ENCODE results near the gene APMAP. TPM values are rescaled to one million over a fixed set of nuclear protein-coding genes. Genes with fewer than 3 reads are reported as not detected.

APMAP gene
- total RNA-seq, 2 experiments from 2014 or later, result 36.7 to 40.0 TPM

GRCh38 chr20:24998631-24999445 is 6.3 kb upstream of the APMAP start:
- Mint-ChIP-seq H3K9me3 (peaks cover 2% of the 10 kb centered on the region), H3K4me1 (ENCODE audit: low read depth) (peaks cover 16% of the 10 kb centered on the region), H3K36me3 (ENCODE audit: low read depth) (peaks cover 11% of the 10 kb centered on the region), H3K27me3 (no peaks in the 10 kb centered on the region), H3K4me3 (no peak overlapping the region), H3K27ac (no peak overlapping the region)
- POLR2A ChIA-PET, result interaction anchor here (1.1 kb wide), 1 partner anchor 10 kb away, joined by 3 read pairs; no protein-coding TSS in a partner anchor
- CTCF ChIA-PET, result interaction anchor here (1.5 to 8.4 kb wide), 2 partner anchors 62 to 180 kb away, joined by 3 to 167 read pairs; partner anchors contain the start of gene ACSS1
- ATAC-seq (no peak), DNase-seq (no peak)
- TF ChIP-seq CTCF (IDR thresholded peaks at IDR 0.05), result no peak
- intact Hi-C loops (cut with micrococcal nuclease), result loop anchor here (10.0 kb wide), 1 partner anchor 396 kb away; the partner anchor contains the start of gene ABHD12

DNA sequence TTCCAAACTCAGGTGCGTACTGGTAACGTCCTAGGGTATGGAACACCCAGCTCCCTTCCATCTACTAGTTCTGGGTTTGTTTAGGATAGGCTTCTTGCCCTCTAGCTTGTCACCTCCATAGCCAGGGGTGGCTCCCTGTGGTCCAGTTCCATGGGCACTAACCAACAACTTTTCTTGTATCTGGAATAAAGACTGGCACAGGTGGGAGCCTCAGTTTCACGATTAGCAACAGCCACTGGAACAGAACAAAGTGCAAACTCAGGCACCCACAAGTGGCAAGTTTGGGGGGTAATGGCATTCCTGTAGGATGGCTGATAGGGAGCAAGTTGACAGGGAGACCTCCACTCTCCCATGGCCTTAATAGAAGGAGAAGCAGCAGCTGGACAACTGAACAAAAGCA is 5.6 kb upstream of the APMAP start:
- no peak for DNase-seq
- POLR2A ChIA-PET, result no interaction called here
- H3K4me3 Mint-ChIP-seq, result no peak overlapping the region

GRCh38 chr20:24996449-24997377 is 4.2 kb upstream of the APMAP start:
- no peak for TF ChIP-seq CTCF (IDR thresholded peaks at IDR 0.05)
- intact Hi-C loops (cut with micrococcal nuclease), result loop anchor here (10.0 kb wide), 1 partner anchor 398 kb away; the partner anchor contains the start of gene ABHD12
- ChIA-PET POLR2A (interaction anchor here (0.6 to 1.1 kb wide), 2 partner anchors 94 to 121 kb away, joined by 3 read pairs; no protein-coding TSS in a partner anchor), CTCF (interaction anchor here (1.2 to 8.4 kb wide), 7 partner anchors 12 to 402 kb away, joined by 3 to 167 read pairs (median 4); partner anchors contain the start of gene ACSS1)
- Mint-ChIP-seq H3K36me3 (ENCODE audit: low read depth) (peaks cover under 1% of the 10 kb centered on the region), H3K9me3 (no peaks in the 10 kb centered on the region), H3K4me3 (no peak overlapping the region), H3K4me1 (ENCODE audit: low read depth) (peaks cover 23% of the 10 kb centered on the region), H3K27me3 (no peaks in the 10 kb centered on the region), H3K27ac (no peak overlapping the region)
- no peak for DNase-seq
- ATAC-seq, result no peak

More for the DNA sequence above, 5.6 kb upstream of the APMAP start:
- ATAC-seq, result no peak
- CTCF ChIA-PET, result interaction anchor here (1.5 to 8.4 kb wide), 2 partner anchors 63 to 180 kb away, joined by 3 to 167 read pairs; partner anchors contain the start of gene ACSS1
- no peak for TF ChIP-seq CTCF (IDR thresholded peaks at IDR 0.05)
- H3K36me3 Mint-ChIP-seq (ENCODE audit: low read depth), result peaks cover 10% of the 10 kb centered on the region
- H3K9me3 Mint-ChIP-seq, result peaks cover 2% of the 10 kb centered on the region
- intact Hi-C loops (cut with micrococcal nuclease), result loop anchor here (10.0 kb wide), 1 partner anchor 397 kb away; the partner anchor contains the start of gene ABHD12
- no peaks in the 10 kb centered on the region for H3K27me3 Mint-ChIP-seq
- no peak overlapping the region for H3K27ac Mint-ChIP-seq
- H3K4me1 Mint-ChIP-seq (ENCODE audit: low read depth), result peaks cover 23% of the 10 kb centered on the region

DNA sequence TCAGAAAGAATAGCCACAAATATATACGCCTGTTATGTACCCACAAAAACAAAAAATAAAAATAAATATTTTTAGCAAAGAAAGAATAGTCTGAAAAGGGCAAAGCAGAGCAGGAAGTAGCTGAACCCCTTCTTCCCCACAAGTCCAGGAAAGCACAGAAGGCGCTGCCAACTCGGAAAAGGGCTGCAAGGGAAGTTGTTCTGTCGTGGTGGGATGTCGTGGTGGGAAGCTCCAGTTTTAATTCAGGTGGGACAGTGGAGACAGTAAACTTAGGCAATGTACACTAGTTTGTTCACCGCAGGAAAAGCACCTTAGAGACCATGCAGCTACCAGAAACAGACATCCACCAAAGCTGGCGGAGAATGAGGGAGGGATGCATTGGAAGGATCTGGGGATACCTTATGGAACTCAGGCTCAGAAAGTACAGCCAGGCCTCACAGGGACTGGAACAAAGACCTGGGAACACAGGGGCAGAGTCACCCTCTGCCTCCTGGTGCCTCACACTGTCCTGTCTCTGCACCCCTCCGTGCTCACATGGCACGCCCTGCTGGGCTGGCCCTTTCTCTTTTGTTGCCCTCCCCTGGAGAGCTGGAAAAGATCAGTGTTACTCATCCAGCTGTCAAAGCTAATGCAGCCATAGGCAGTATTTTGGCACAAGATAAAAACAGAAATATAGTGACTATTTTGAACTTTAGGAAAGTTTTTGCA is 3.3 kb upstream of the APMAP start:
- Mint-ChIP-seq H3K4me3 (no peak overlapping the region), H3K9me3 (no peaks in the 10 kb centered on the region), H3K36me3 (ENCODE audit: low read depth) (peaks cover 3% of the 10 kb centered on the region), H3K27me3 (no peaks in the 10 kb centered on the region), H3K27ac (no peak overlapping the region), H3K4me1 (ENCODE audit: low read depth) (peaks cover 29% of the 10 kb centered on the region)
- ChIA-PET CTCF (interaction anchor here (0.6 to 8.4 kb wide), 18 partner anchors 9 to 403 kb away, joined by 3 to 167 read pairs (median 4); partner anchors contain the start of gene ACSS1), POLR2A (interaction anchor here (0.5 to 1.1 kb wide), 4 partner anchors 95 to 192 kb away, joined by 3 to 4 read pairs (median 3); no protein-coding TSS in a partner anchor)
- ATAC-seq, result no peak
- intact Hi-C loops (cut with micrococcal nuclease), result loop anchor here (2.0 to 10.0 kb wide), 2 partner anchors 183 to 399 kb away; partner anchors contain the start of gene ABHD12
- TF ChIP-seq CTCF (IDR thresholded peaks at IDR 0.05), result no peak
- DNase-seq, result no peak
